Heart right ventricle (tissue), 16 donors: Measurements from ENCODE around the gene TLE3. TPM values are rescaled to one million over a fixed set of nuclear protein-coding genes. Genes with fewer than 3 reads are reported as not detected.

ENCODE experiments used
- ATAC-seq, 8 donors: fragments of 200-7000 bp; cut with Tn5 transposase; one replicate each; pipeline ENCODE4 v1.9.1; 2020; ENCODE audit warnings: mild to moderate bottlenecking in 8 of 8, moderate library complexity in 8 of 8, moderate number of reproducible peaks in 1 of 8
- DNase-seq, 2 donors: peaks; one replicate each; pipeline ENCODE4 v3.0.0-alpha.2; 2020
- H3K27ac ChIP-seq, 10 donors: fragments of 200-600 bp; sonication (generic) in 2 of 10; one replicate each; pipeline versions ENCODE4 v1.5.0 to v1.8.0; 2020 to 2022; ENCODE audit warnings: mild to moderate bottlenecking in 3 of 10
- H3K27me3 ChIP-seq, 7 donors: fragments of 200-600 bp; one replicate each; pipeline ENCODE4 v1.8.0; 2021 to 2022; ENCODE audit warnings: mild to moderate bottlenecking in 2 of 7
- H3K36me3 ChIP-seq, 9 donors: fragments of 200-600 bp; sonication (generic) in 1 of 9; one replicate each; pipeline versions ENCODE4 v1.5.0 to v1.8.0; 2020 to 2022; ENCODE audit warnings: mild to moderate bottlenecking in 2 of 9
- H3K4me1 ChIP-seq, 9 donors: fragments of 200-600 bp; sonication (generic) in 1 of 9; one replicate each; pipeline versions ENCODE4 v1.5.0 to v1.8.0; 2020 to 2022; ENCODE audit warnings: mild to moderate bottlenecking in 4 of 9
- H3K4me3 ChIP-seq, 10 donors: fragments of 200-600 bp; sonication (generic) in 2 of 10; one replicate each; pipeline versions ENCODE4 v1.5.0 to v1.8.0; 2020 to 2022; ENCODE audit warnings: mild to moderate bottlenecking in 7 of 10, moderate library complexity in 2 of 10
- H3K9me3 ChIP-seq, 11 donors: fragments of 200-600 bp in 10 of 11; sonication (generic) in 2 of 11; one replicate each; pipeline versions ENCODE4 v1.5.0 to v1.8.0; 2013 to 2022; ENCODE audit warnings: mild to moderate bottlenecking in 2 of 11, control low read depth in 1 of 11, moderate library complexity in 1 of 11
- WGBS, 2 donors: extraction: QIAGEN DNeasy Blood & Tissue Kit; methylation state at CpG; one replicate each; pipeline ENCODE4 v1.1.7; 2013; ENCODE audit warnings: inconsistent platforms in 1 of 2; 5-methylcytosine and 5-hydroxymethylcytosine counted together
- intact Hi-C, 10 donors: fragments of 100-400 bp; cut with DNase I; formaldehyde crosslinking; loops; one replicate each; pipeline versions ENCODE4 v1.11.1 to v1.14.2; 2022
- polyA plus RNA-seq, 2 donors: library from polyadenylated mRNA; stranded (reverse); fragments of 200-250 nt; gene quantifications; one replicate each; pipeline ENCODE4 v1.2.3, GENCODE V29; 2013
- total RNA-seq, 10 donors: library from RNA; stranded (reverse); fragmentation: NEBNext Ultra II Directional in 3 of 10; extraction: Animal tissue kit (Norgen Biotek cat#: 25700) in 3 of 10; gene quantifications; one replicate each; pipeline versions ENCODE4 v1.2.1 to v1.2.4, GENCODE V29; 2021 to 2023
- TF ChIP-seq, protein P1 (sequence below), 9 donors: fragments of 200-600 bp; sonication (generic) in 2 of 9; IDR thresholded peaks; one replicate each; pipeline versions ENCODE4 v1.5.0 to v1.8.0; 2021 to 2022; ENCODE audit warnings: antibody characterized with exemption in 9 of 9, mild to moderate bottlenecking in 5 of 9, moderate library complexity in 1 of 9
- donor health status: Arrhythmogenic right ventricular cardiomyopathy.
- donor health status: ischemic (EF 13 %, LVEDD 7.1; RV severe dilation, severe dysfunction).
- donor health status: healthy with polysubstance abuse.
- donor health status: DM: no; HTN: yes; CAD: no.
- donor health status: DM: no; HTN: no; CAD: no.
- donor health status: ischemic (EF 25% LVEDD 6.9; RV normal size, moderate dysfunction).
- donor health status: ischemic (EF 25% LVEDD 5.7; RV mildly dilated, moderate dysfunction).
- donor health status: healthy.
- donor health status: DM: yes; HTN: yes; CAD: no.
- donor health status: Ischemic cardiomyopathy.
- donor health status: ischemic (EF 35%, LVEDD 5.7; RV mildly dilated, moderate dysfunction).
- donor health status: nonischemic (EF 11% LVEDD 7.7; RV severe dilation, severe dysfunction).
- donor health status: DM: yes; HTN: yes; CAD: no.
- donor health status: PGD.
- donor health status: ischemic (EF 29% LVEDD 5.4; RV normal size, mild dysfunction).
- donor health status: nonischemic (EF 23%, LVEDD 6.1; RV moderate dilation, normal function).

Gene TLE3
- total and polyA plus RNA-seq, 12 donors, result 7.5 to 21.7 (median 12.6) TPM

GRCh38 chr15:70053001-70053715 lies 44.6 kb downstream of the TLE3 start:
- Histone ChIP-seq H3K27me3 (no peaks in the 10 kb centered on the region), H3K36me3 (peaks cover 0 to 100% (median 71%) of the 10 kb centered on the region in 9 donors), H3K9me3 (no peaks in the 10 kb centered on the region), H3K4me1 (peaks cover 0 to 2% (median 0%) of the 10 kb centered on the region in 9 donors), H3K4me3 (no peak overlapping the region), H3K27ac (no peak overlapping the region)
- no peak for DNase-seq
- no peak for ATAC-seq
- intact Hi-C loops, result no loop called here
- TF ChIP-seq, protein P1, sequence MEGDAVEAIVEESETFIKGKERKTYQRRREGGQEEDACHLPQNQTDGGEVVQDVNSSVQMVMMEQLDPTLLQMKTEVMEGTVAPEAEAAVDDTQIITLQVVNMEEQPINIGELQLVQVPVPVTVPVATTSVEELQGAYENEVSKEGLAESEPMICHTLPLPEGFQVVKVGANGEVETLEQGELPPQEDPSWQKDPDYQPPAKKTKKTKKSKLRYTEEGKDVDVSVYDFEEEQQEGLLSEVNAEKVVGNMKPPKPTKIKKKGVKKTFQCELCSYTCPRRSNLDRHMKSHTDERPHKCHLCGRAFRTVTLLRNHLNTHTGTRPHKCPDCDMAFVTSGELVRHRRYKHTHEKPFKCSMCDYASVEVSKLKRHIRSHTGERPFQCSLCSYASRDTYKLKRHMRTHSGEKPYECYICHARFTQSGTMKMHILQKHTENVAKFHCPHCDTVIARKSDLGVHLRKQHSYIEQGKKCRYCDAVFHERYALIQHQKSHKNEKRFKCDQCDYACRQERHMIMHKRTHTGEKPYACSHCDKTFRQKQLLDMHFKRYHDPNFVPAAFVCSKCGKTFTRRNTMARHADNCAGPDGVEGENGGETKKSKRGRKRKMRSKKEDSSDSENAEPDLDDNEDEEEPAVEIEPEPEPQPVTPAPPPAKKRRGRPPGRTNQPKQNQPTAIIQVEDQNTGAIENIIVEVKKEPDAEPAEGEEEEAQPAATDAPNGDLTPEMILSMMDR (IDR thresholded peaks at IDR 0.05), result no peak
- 84 to 88% methylated on average over 15 of the region's 15 CpGs for WGBS, 2 donors

- DNase-seq, result no peak
- TF ChIP-seq, protein P1 (IDR thresholded peaks at IDR 0.05), result no peak
- H3K4me1 ChIP-seq, result peaks cover 0 to 7% (median 0%) of the 10 kb centered on the region in 9 donors
- H3K27ac ChIP-seq, result no peak overlapping the region
- intact Hi-C loops, result no loop called here
- H3K36me3 ChIP-seq, result peaks cover 0 to 98% (median 61%) of the 10 kb centered on the region in 9 donors
- no peak overlapping the region for H3K4me3 ChIP-seq
- no peaks in the 10 kb centered on the region for H3K27me3 ChIP-seq
- no peaks in the 10 kb centered on the region for H3K9me3 ChIP-seq
- no peak for ATAC-seq
- WGBS, 2 donors, result 94 to 95% methylated on average over 9 of the region's 9 CpGs
Measured at GRCh38 chr15:70051948-70052633, 45.6 kb downstream of the TLE3 start.

- no peak overlapping the region for H3K27ac ChIP-seq
- no peaks in the 10 kb centered on the region for H3K9me3 ChIP-seq
- H3K36me3 ChIP-seq, result peaks cover 0 to 87% (median 53%) of the 10 kb centered on the region in 9 donors
- ATAC-seq (no peak), DNase-seq (no peak)
- no peaks in the 10 kb centered on the region for H3K27me3 ChIP-seq
- peaks cover 0 to 7% (median 0%) of the 10 kb centered on the region in 9 donors for H3K4me1 ChIP-seq
- TF ChIP-seq, protein P1 (IDR thresholded peaks at IDR 0.05), result no peak
- H3K4me3 ChIP-seq, result no peak overlapping the region
- WGBS, 2 donors, result 96% methylated on average over 7 of the region's 7 CpGs
- intact Hi-C loops, result no loop called here
Measured at GRCh38 chr15:70050970-70051369, 46.7 kb downstream of the TLE3 start.

- WGBS, 2 donors, result 94 to 95% methylated on average over 9 of the region's 9 CpGs
- intact Hi-C loops, result no loop called here
- Histone ChIP-seq H3K9me3 (no peaks in the 10 kb centered on the region), H3K27me3 (no peaks in the 10 kb centered on the region), H3K36me3 (peaks cover 0 to 82% (median 48%) of the 10 kb centered on the region in 9 donors), H3K27ac (no peak overlapping the region), H3K4me1 (peaks cover 0 to 7% (median 0%) of the 10 kb centered on the region in 9 donors), H3K4me3 (no peak overlapping the region)
- no peak for DNase-seq
- no peak for ATAC-seq
- TF ChIP-seq, protein P1 (IDR thresholded peaks at IDR 0.05), result no peak
Measured at GRCh38 chr15:70050441-70050840, 47.3 kb downstream of the TLE3 start.
